IPS-20b (cell line): ENCODE measurements around the gene KRT33A.
"Not testable (repeated sequence)": the region's sequence is repeated elsewhere in the genome, so short reads cannot be mapped to it uniquely, and the experiment has no call there.

Experiments used
- H3K27ac ChIP-seq: one replicate; pipeline ENCODE4 v1.5.1; 2013; ENCODE audit warnings: low read length
- H3K27me3 ChIP-seq: 2 replicates; pipeline ENCODE4 v1.6.1; 2013; ENCODE audit warnings: mild to moderate bottlenecking, low read length, inconsistent platforms; ENCODE audit not compliant: insufficient read depth
- H3K36me3 ChIP-seq: 2 replicates; pipeline ENCODE4 v1.6.1; 2013; ENCODE audit warnings: low read depth, mild to moderate bottlenecking, inconsistent platforms, low read length, moderate library complexity; ENCODE audit not compliant: insufficient read depth
- H3K4me1 ChIP-seq: 2 replicates; pipeline ENCODE4 v1.6.1; 2013; ENCODE audit warnings: mild to moderate bottlenecking, control low read depth, inconsistent platforms, low read length, moderate library complexity; ENCODE audit not compliant: insufficient read depth
- H3K4me3 ChIP-seq: 2 replicates; pipeline ENCODE4 v1.5.1; 2013; ENCODE audit warnings: mild to moderate bottlenecking, low read length, inconsistent platforms
- H3K9ac ChIP-seq: 2 replicates; pipeline ENCODE4 v1.6.1; 2013; ENCODE audit warnings: low read depth, mild to moderate bottlenecking, inconsistent platforms, low read length, moderate library complexity
- H3K9me3 ChIP-seq: 2 replicates; pipeline ENCODE4 v1.6.1; 2013; ENCODE audit warnings: mild to moderate bottlenecking, low read depth, low read length, inconsistent platforms; ENCODE audit not compliant: insufficient read depth

KRT33A gene

DNA sequence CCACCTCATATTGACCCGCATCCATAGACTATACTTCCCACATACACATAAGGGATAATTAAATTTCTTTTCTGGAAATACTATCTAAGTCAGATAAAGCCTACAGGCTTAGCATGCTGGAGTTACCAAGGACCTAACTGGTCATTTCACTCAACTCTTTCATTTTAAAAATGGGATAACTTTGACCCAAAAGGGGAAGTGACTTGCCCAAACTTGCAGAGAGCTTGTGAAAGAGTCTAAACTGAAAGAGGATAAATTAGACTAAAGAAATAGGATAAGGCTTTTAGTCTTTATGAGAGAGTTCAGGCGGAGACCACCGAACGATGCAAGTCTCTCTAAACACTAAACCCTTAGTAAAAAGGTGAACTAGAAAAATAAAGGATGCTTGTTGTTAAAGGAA is 3.9 kb upstream of the KRT33A start:
- H3K4me3 ChIP-seq = no peak overlapping the region
- no peaks in the 10 kb centered on the region for H3K36me3 ChIP-seq
- H3K27ac ChIP-seq = no peak overlapping the region
- no peak overlapping the region for H3K9ac ChIP-seq
- no peaks in the 10 kb centered on the region for H3K4me1 ChIP-seq
- no peaks in the 10 kb centered on the region for H3K9me3 ChIP-seq
- H3K27me3 ChIP-seq = no peaks in the 10 kb centered on the region

- Histone ChIP-seq H3K27me3 (no peaks in the 10 kb centered on the region), H3K9me3 (no peaks in the 10 kb centered on the region), H3K4me1 (no peaks in the 10 kb centered on the region), H3K27ac (no peak overlapping the region), H3K9ac (no peak overlapping the region), H3K4me3 (no peak overlapping the region), H3K36me3 (no peaks in the 10 kb centered on the region)
Observed at GRCh38 chr17:41352597-41353366, 2.2 kb upstream of the KRT33A start.

DNA sequence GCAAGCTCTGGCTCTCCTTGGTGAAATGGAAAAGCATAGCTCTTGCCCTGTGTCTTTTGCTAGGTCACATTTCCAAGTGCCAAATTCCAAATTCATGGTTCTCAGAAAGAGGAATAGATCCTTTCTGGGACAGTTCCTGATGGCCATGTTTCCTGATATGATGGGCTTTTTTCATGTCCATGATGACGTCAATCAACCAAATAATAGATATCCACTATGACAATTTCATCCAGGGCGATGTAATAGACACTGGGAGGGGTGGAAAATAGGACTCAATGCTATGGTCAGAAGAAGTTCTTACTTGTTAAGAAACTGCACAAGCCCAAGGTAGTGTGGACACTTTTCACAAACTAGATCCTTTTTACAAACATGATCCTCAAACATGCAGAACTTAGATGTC is 549 bp upstream of the KRT33A start:
- Histone ChIP-seq H3K4me3 (no peak overlapping the region), H3K27me3 (no peaks in the 10 kb centered on the region), H3K36me3 (no peaks in the 10 kb centered on the region), H3K9me3 (no peaks in the 10 kb centered on the region), H3K4me1 (no peaks in the 10 kb centered on the region), H3K27ac (no peak overlapping the region), H3K9ac (no peak overlapping the region)

- H3K9me3 ChIP-seq = peaks cover under 1% of the 10 kb centered on the region; the same call in 1 of the 2 replicates
- no peak overlapping the region for H3K4me3 ChIP-seq
- no peaks in the 10 kb centered on the region for H3K4me1 ChIP-seq
- no peaks in the 10 kb centered on the region for H3K27me3 ChIP-seq
- H3K36me3 ChIP-seq = no peaks in the 10 kb centered on the region
- no peak overlapping the region for H3K9ac ChIP-seq
- H3K27ac ChIP-seq = no peak overlapping the region
Observed at GRCh38 chr17:41347869-41348760, 2.5 kb downstream of the KRT33A start.

- not testable (repeated sequence) for H3K36me3 ChIP-seq, H3K9ac ChIP-seq, H3K27ac ChIP-seq, H3K4me1 ChIP-seq, H3K4me3 ChIP-seq, H3K27me3 ChIP-seq, H3K9me3 ChIP-seq
Observed at GRCh38 chr17:41346421-41346820, 4.2 kb downstream of the KRT33A start.

- Histone ChIP-seq H3K27me3 (no peaks in the 10 kb centered on the region), H3K9ac (no peak overlapping the region), H3K36me3 (no peaks in the 10 kb centered on the region), H3K4me1 (no peaks in the 10 kb centered on the region), H3K27ac (no peak overlapping the region), H3K4me3 (no peak overlapping the region), H3K9me3 (peaks cover 10% of the 10 kb centered on the region; the same call in 1 of the 2 replicates)
Observed at GRCh38 chr17:41345992-41346391, 4.6 kb downstream of the KRT33A start.

DNA sequence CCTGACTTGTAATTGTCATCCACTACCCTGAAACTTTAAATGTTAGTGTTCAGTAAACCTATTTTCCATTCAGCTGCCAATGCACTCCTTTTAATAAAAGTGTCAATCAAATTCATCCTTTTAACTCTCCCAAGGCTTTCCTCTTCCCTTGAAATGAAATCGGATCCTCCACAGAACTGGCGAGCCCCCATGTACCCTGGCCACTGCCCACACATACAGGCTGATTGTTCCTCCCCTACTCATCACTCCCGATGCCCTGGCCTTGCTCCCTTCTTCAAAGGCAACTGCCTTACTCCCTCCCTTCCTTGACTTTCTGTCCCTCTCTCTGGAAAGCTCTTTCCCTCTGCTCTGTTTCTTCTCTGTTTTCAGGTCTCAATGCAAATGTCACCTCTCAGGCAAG is 7.6 kb downstream of the KRT33A start:
- no peaks in the 10 kb centered on the region for H3K27me3 ChIP-seq
- H3K27ac ChIP-seq = no peak overlapping the region
- no peaks in the 10 kb centered on the region for H3K36me3 ChIP-seq
- H3K9ac ChIP-seq = no peak overlapping the region
- peaks cover 10% of the 10 kb centered on the region; the same call in 1 of the 2 replicates for H3K9me3 ChIP-seq
- no peaks in the 10 kb centered on the region for H3K4me1 ChIP-seq
- H3K4me3 ChIP-seq = no peak overlapping the region

DNA sequence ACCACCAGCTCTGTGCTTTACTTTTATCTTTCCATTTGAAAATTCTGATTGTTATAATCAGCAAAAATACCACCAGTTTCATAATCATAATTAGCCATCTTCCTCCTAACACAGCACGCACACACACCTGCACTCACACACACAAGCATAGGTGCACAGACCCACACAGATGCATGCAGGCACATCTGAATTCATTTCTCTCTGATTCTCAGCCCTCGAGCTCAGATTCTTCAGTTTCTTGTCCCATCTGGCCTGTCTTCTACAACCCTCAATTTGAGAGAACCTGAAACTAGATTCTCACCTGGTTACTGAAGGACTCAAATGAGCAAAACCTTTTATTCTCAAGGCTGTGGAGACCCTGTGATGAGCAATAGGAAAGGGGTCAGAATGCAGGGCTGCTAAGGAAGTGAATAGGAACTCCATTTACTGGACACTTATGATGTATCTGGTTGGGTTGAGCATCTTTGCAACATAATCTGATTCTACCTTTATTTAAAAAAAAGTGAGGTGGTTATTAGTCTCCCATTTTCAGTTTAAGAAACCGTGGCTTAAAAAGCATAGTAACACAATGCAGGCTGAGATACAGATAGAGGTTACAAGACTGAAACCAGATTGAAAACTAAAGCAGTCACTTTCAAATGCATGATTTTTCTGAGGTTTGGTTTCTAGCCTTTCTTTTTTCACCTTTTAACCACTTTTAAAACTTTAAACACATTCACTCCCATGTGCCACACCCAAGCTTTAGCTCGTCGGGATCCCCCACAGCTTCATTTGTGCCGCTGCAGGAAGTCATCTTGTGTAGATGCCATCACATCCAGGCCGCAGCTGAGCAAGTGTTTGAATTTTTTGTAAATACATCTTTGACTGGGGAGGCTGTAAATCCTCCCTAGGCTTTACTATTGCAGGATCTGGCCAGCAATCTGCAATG is 9.4 kb downstream of the KRT33A start:
- Histone ChIP-seq H3K4me3 (no peak overlapping the region), H3K27ac (no peak overlapping the region), H3K36me3 (no peaks in the 10 kb centered on the region), H3K9ac (no peak overlapping the region), H3K27me3 (no peaks in the 10 kb centered on the region), H3K4me1 (no peaks in the 10 kb centered on the region), H3K9me3 (peaks cover 10% of the 10 kb centered on the region; the same call in 1 of the 2 replicates)

- H3K36me3 ChIP-seq = no peaks in the 10 kb centered on the region
- no peak overlapping the region for H3K9ac ChIP-seq
- H3K4me3 ChIP-seq = no peak overlapping the region
- no peaks in the 10 kb centered on the region for H3K4me1 ChIP-seq
- no peaks in the 10 kb centered on the region for H3K27me3 ChIP-seq
- H3K27ac ChIP-seq = no peak overlapping the region
- H3K9me3 ChIP-seq = peaks cover 10% of the 10 kb centered on the region; the same call in 1 of the 2 replicates
Observed at GRCh38 chr17:41340494-41340893, 10.1 kb downstream of the KRT33A start.

DNA sequence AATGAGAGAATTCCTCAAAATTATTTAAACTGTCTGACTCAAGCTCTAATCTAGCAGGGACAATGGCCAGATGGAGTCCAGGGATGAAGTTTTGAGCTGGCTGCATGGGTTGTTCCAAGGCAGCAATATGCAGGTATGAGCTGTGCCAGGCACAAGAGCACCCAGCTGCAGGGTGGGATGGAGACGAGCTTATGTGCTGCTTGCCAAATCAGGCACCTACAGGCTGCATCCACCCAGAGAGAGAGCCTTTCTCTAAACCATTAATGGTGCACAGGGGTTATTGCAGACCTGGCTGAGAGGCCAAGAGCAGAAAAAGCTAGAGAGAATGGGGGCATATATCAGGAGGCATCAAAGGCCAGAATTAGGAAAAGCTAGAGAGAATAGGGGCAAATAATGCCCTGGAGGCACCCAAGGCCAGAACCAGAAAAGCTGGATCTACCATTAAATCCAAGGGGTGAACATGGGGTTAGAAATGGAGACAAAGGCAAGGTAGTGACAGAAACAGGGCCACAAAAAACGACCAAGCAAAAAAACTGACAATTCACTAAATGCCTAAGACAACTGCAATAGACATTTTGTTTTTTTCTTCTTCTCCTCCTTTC is 11.0 kb downstream of the KRT33A start:
- Histone ChIP-seq H3K27ac (no peak overlapping the region), H3K27me3 (no peaks in the 10 kb centered on the region), H3K9me3 (peaks cover 10% of the 10 kb centered on the region; the same call in 1 of the 2 replicates), H3K36me3 (no peaks in the 10 kb centered on the region), H3K4me1 (no peaks in the 10 kb centered on the region), H3K9ac (no peak overlapping the region), H3K4me3 (no peak overlapping the region)

DNA sequence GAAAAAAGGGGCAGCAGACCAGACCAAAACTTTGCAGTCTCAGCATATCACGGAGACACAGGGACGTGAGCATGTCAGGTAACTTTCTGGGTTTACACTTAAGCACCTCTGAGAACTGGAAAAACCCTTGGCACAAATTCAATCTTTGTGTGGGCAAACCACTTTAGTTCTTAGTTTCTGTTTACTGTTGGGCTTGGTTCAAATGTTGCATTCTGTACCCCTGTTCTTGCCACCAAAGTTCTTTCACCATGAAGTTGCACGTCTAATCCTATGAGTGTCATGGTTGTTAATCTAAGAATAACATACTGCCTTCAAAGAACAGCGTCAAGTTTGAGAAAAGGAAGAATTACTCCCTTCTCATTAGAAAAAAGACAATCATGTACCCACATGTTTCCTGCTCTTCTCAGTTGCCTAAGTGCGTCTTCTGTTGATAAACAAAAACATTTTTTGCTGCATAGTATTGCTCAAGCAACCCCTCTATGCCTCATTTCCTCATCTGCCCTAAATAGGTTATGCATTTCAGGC is 11.6 kb downstream of the KRT33A start:
- Histone ChIP-seq H3K9ac (no peak overlapping the region), H3K9me3 (peaks cover 10% of the 10 kb centered on the region; the same call in 1 of the 2 replicates), H3K4me1 (no peaks in the 10 kb centered on the region)

More for the DNA sequence above, 11.6 kb downstream of the KRT33A start:
- Histone ChIP-seq H3K4me3 (no peak overlapping the region), H3K36me3 (no peaks in the 10 kb centered on the region), H3K27me3 (no peaks in the 10 kb centered on the region), H3K27ac (no peak overlapping the region)
